Measurements from ENCODE around the gene TIMM8A.

Gene TIMM8A

DNA sequence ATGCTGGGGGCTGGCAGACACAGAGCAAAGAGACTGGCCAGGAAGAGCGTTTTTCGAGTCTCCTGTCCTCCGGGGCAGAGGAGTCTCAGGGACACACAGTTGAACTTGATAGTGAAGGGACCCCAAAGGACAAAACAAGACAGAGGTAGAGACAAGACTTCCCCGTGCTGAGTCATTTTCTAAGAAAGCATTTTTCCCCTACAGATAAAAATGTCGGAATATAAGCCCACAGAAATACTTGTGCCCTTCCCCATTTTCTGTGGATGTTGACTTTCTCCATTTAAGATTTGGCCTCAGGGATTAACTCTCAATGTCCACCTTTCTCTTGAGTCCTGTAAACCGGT, 38.0 kb upstream of the TIMM8A start:
- no peaks in the 10 kb centered on the region for H3K9me3 ChIP-seq (ENCODE audit: insufficient read depth, low read depth, low read length)
- H3K27me3 ChIP-seq (ENCODE audit: insufficient read depth, low read length): no peaks in the 10 kb centered on the region
- no CpG with 5 or more reads among the region's 6 CpGs for WGBS (ENCODE audit: extremely low coverage, insufficient coverage, insufficient read length)
- no peak overlapping the region for H3K9ac ChIP-seq (ENCODE audit: low read length)
- H3K18ac ChIP-seq (ENCODE audit: low read length): no peak overlapping the region
- H3K23ac ChIP-seq (ENCODE audit: low read length): no peak overlapping the region
- H4K12ac ChIP-seq (ENCODE audit: low read depth, low read length): peak overlapping the region; percentile 43
- H2AFZ ChIP-seq (ENCODE audit: insufficient read depth, low read length, poor library complexity): no peak overlapping the region
- peak overlapping the region; percentile 34 for H3K27ac ChIP-seq (ENCODE audit: low read depth, low read length)
- no peak overlapping the region for H3K4me2 ChIP-seq (ENCODE audit: low read length)
- no peak overlapping the region for H2BK12ac ChIP-seq (ENCODE audit: low read length)
- peaks cover 5% of the 10 kb centered on the region for H3K79me1 ChIP-seq (ENCODE audit: low read length)
- no peaks in the 10 kb centered on the region for H3K36me3 ChIP-seq (ENCODE audit: control insufficient read depth in 1 of 2, insufficient read depth in 2 of 2, low read length in 2 of 2)
- H3K4me1 ChIP-seq (ENCODE audit: control insufficient read depth in 1 of 2, insufficient read depth in 2 of 2, low read length in 2 of 2): peaks cover 2 to 9% of the 10 kb centered on the region in 2 experiments
- H3K79me2 ChIP-seq (ENCODE audit: control insufficient read depth, insufficient read depth, low read length, poor library complexity): peaks cover 6% of the 10 kb centered on the region
- no peak overlapping the region for H2AK5ac ChIP-seq (ENCODE audit: low read length)
- no peak overlapping the region for H2BK5ac ChIP-seq (ENCODE audit: low read depth, low read length, poor library complexity)
- no peak overlapping the region for H3K4me3 ChIP-seq (ENCODE audit: low read depth, low read length)
- DNase-seq: no peak
- no peak overlapping the region for H2BK120ac ChIP-seq (ENCODE audit: insufficient read depth, low read length, poor library complexity)
- H3K14ac ChIP-seq (ENCODE audit: low read length): no peak overlapping the region
- no peak overlapping the region for H4K8ac ChIP-seq (ENCODE audit: low read depth, low read length)
- H3K4ac ChIP-seq (ENCODE audit: low read depth, low read length): no peak overlapping the region
- H4K91ac ChIP-seq (ENCODE audit: low read depth, low read length): no peak overlapping the region

DNA sequence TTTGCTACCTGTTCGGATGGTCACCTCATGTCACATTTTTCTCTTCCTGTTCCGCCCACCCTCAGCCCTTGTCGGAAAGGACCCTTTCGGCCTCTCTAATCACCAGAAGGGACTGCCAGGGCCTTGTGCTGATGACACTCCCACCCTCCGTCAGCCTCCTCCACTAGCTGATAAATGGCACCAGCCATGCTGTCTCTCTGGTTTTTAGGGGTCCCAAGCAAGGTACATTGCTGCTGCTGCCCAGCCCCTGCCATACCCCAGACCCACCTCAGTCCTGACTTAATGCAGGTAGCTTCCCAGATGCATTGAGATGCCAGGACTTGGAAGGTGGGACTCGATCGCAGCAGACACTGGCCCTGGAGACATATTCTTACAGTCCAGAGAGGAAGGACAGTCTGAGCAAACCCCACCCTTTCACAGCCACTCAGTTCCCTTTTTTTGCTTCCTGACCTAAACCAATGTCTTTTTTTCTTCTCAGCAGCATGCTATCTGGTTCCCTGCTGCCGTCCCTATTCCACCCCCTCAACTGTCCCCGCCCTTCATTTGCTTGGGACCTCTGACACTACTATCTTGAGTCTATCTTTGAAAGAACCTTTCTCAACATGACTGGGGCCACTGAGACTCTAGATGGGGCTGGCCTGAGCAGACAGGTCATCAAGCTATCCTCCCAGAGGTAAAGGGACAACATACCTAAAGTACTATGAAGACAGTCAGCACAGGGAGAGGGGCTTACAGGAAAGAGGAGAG, 37.4 kb upstream of the TIMM8A start, which contains the start of gene BTK:
BTK (minus strand) TSS at position 397 of the 747 bp plus-strand sequence. CDS start 10,907 bp downstream, outside the sequence.
- Histone ChIP-seq H3K79me2 (ENCODE audit: control insufficient read depth, insufficient read depth, low read length, poor library complexity) (peaks cover 3% of the 10 kb centered on the region), H4K12ac (ENCODE audit: low read depth, low read length) (peak within 1 kb of the TSS; percentile 43), H3K4me3 (ENCODE audit: low read depth, low read length) (no peak within 1 kb of the TSS), H3K4me2 (ENCODE audit: low read length) (no peak within 1 kb of the TSS), H2BK12ac (ENCODE audit: low read length) (no peak within 1 kb of the TSS), H2AFZ (ENCODE audit: insufficient read depth, low read length, poor library complexity) (no peak within 1 kb of the TSS), H3K27ac (ENCODE audit: low read depth, low read length) (peak within 1 kb of the TSS; percentile 34), H3K36me3 (ENCODE audit: control insufficient read depth in 1 of 2, insufficient read depth in 2 of 2, low read length in 2 of 2) (no peaks in the 10 kb centered on the region), H4K91ac (ENCODE audit: low read depth, low read length) (no peak within 1 kb of the TSS), H3K18ac (ENCODE audit: low read length) (no peak within 1 kb of the TSS), H3K14ac (ENCODE audit: low read length) (no peak within 1 kb of the TSS), H2BK120ac (ENCODE audit: insufficient read depth, low read length, poor library complexity) (no peak within 1 kb of the TSS), H3K27me3 (ENCODE audit: insufficient read depth, low read length) (no peaks in the 10 kb centered on the region), H3K4ac (ENCODE audit: low read depth, low read length) (no peak within 1 kb of the TSS), H3K4me1 (ENCODE audit: control insufficient read depth in 1 of 2, insufficient read depth in 2 of 2, low read length in 2 of 2) (peaks cover 2 to 9% of the 10 kb centered on the region in 2 experiments), H2AK5ac (ENCODE audit: low read length) (no peak within 1 kb of the TSS), H3K9ac (ENCODE audit: low read length) (no peak within 1 kb of the TSS), H3K79me1 (ENCODE audit: low read length) (peaks cover 3% of the 10 kb centered on the region), H2BK5ac (ENCODE audit: low read depth, low read length, poor library complexity) (no peak within 1 kb of the TSS), H3K9me3 (ENCODE audit: insufficient read depth, low read depth, low read length) (no peaks in the 10 kb centered on the region), H3K23ac (ENCODE audit: low read length) (no peak within 1 kb of the TSS), H4K8ac (ENCODE audit: low read depth, low read length) (no peak within 1 kb of the TSS)
- no peak for DNase-seq
- no CpG with 5 or more reads among the region's 9 CpGs for WGBS (ENCODE audit: extremely low coverage, insufficient coverage, insufficient read length)

GRCh38 chrX:101385026-101385684, 36.6 kb upstream of the TIMM8A start:
- no peak overlapping the region for H2BK12ac ChIP-seq (ENCODE audit: low read length)
- H2AK5ac ChIP-seq (ENCODE audit: low read length): no peak overlapping the region
- H3K4me1 ChIP-seq (ENCODE audit: control insufficient read depth in 1 of 2, insufficient read depth in 2 of 2, low read length in 2 of 2): peaks cover 0 to 6% of the 10 kb centered on the region in 2 experiments
- H3K27me3 ChIP-seq (ENCODE audit: insufficient read depth, low read length): no peaks in the 10 kb centered on the region
- no peak overlapping the region for H3K4ac ChIP-seq (ENCODE audit: low read depth, low read length)
- no CpG with 5 or more reads among the region's 7 CpGs for WGBS (ENCODE audit: extremely low coverage, insufficient coverage, insufficient read length)
- H2BK120ac ChIP-seq (ENCODE audit: insufficient read depth, low read length, poor library complexity): no peak overlapping the region
- H3K23ac ChIP-seq (ENCODE audit: low read length): no peak overlapping the region
- H3K9ac ChIP-seq (ENCODE audit: low read length): no peak overlapping the region
- no peak overlapping the region for H3K4me3 ChIP-seq (ENCODE audit: low read depth, low read length)
- no peaks in the 10 kb centered on the region for H3K36me3 ChIP-seq (ENCODE audit: control insufficient read depth in 1 of 2, insufficient read depth in 2 of 2, low read length in 2 of 2)
- H3K9me3 ChIP-seq (ENCODE audit: insufficient read depth, low read depth, low read length): no peaks in the 10 kb centered on the region
- no peak overlapping the region for H3K4me2 ChIP-seq (ENCODE audit: low read length)
- H3K79me1 ChIP-seq (ENCODE audit: low read length): no peaks in the 10 kb centered on the region
- H3K18ac ChIP-seq (ENCODE audit: low read length): no peak overlapping the region
- DNase-seq: no peak
- H2AFZ ChIP-seq (ENCODE audit: insufficient read depth, low read length, poor library complexity): no peak overlapping the region
- no peak overlapping the region for H4K8ac ChIP-seq (ENCODE audit: low read depth, low read length)
- no peak overlapping the region for H3K27ac ChIP-seq (ENCODE audit: low read depth, low read length)
- H3K79me2 ChIP-seq (ENCODE audit: control insufficient read depth, insufficient read depth, low read length, poor library complexity): no peaks in the 10 kb centered on the region
- no peak overlapping the region for H2BK5ac ChIP-seq (ENCODE audit: low read depth, low read length, poor library complexity)
- H4K91ac ChIP-seq (ENCODE audit: low read depth, low read length): no peak overlapping the region
- no peak overlapping the region for H3K14ac ChIP-seq (ENCODE audit: low read length)
- no peak overlapping the region for H4K12ac ChIP-seq (ENCODE audit: low read depth, low read length)

DNA sequence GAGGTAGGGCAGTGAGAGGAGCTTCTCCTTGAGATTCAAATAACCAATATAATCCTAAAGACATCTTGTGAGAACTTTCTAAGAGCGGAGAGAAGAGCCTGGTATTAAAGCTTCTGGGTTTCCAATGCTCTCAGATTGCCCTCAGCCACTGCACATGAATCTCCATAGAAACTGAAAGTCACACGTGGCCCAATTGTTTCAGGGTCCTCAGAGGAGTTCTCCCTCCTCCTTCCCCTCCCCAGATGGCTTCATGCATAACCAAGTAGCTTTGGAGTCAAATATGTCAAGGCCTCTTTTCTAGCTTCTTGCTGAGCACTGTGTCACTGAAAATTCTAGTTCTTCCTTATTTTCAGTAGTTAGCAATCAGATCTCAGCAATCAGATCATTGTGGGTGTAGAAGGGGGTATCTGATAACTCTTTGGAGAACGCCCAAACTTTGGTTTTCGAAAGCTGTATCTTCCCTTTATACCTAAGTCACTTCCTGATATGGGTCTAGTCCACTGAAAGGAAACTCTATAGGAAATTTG, 35.2 kb upstream of the TIMM8A start:
- Histone ChIP-seq H3K18ac (ENCODE audit: low read length) (no peak overlapping the region), H2AK5ac (ENCODE audit: low read length) (no peak overlapping the region), H3K36me3 (ENCODE audit: control insufficient read depth in 1 of 2, insufficient read depth in 2 of 2, low read length in 2 of 2) (no peaks in the 10 kb centered on the region), H3K27ac (ENCODE audit: low read depth, low read length) (no peak overlapping the region), H3K79me2 (ENCODE audit: control insufficient read depth, insufficient read depth, low read length, poor library complexity) (no peaks in the 10 kb centered on the region), H4K12ac (ENCODE audit: low read depth, low read length) (no peak overlapping the region), H4K8ac (ENCODE audit: low read depth, low read length) (no peak overlapping the region), H3K4me1 (ENCODE audit: control insufficient read depth in 1 of 2, insufficient read depth in 2 of 2, low read length in 2 of 2) (peaks cover 0 to 6% of the 10 kb centered on the region in 2 experiments), H3K4me2 (ENCODE audit: low read length) (no peak overlapping the region), H2BK120ac (ENCODE audit: insufficient read depth, low read length, poor library complexity) (no peak overlapping the region), H3K27me3 (ENCODE audit: insufficient read depth, low read length) (no peaks in the 10 kb centered on the region), H2BK12ac (ENCODE audit: low read length) (no peak overlapping the region), H3K79me1 (ENCODE audit: low read length) (no peaks in the 10 kb centered on the region), H3K14ac (ENCODE audit: low read length) (no peak overlapping the region), H3K9me3 (ENCODE audit: insufficient read depth, low read depth, low read length) (no peaks in the 10 kb centered on the region), H3K23ac (ENCODE audit: low read length) (no peak overlapping the region), H3K4me3 (ENCODE audit: low read depth, low read length) (no peak overlapping the region), H3K9ac (ENCODE audit: low read length) (no peak overlapping the region), H2BK5ac (ENCODE audit: low read depth, low read length, poor library complexity) (no peak overlapping the region), H2AFZ (ENCODE audit: insufficient read depth, low read length, poor library complexity) (no peak overlapping the region), H3K4ac (ENCODE audit: low read depth, low read length) (no peak overlapping the region), H4K91ac (ENCODE audit: low read depth, low read length) (no peak overlapping the region)
- no peak for DNase-seq
- WGBS (ENCODE audit: extremely low coverage, insufficient coverage, insufficient read length): no CpG with 5 or more reads among the region's 4 CpGs

Measured in trophoblast cell (in vitro differentiated cells and primary cell).